Subcutaneous adipose tissue (tissue), 4 donors: ENCODE results near the gene C1QA. TPM values are rescaled to one million over a fixed set of nuclear protein-coding genes. Genes with fewer than 3 reads are reported as not detected.

ENCODE experiments used
- CTCF ChIP-seq: fragments of 450-650 bp; IDR thresholded peaks from one replicate; pipeline ENCODE4 v1.5.1; 2016; ENCODE audit warnings: low read depth, mild to moderate bottlenecking, control low read depth, antibody characterized with exemption, moderate library complexity
- total RNA-seq, 4 donors: library from RNA; depleted of rRNA; stranded (reverse); fragments of >200 nt; gene quantifications; one replicate each; pipeline ENCODE4 v1.1.0, GENCODE V29; 2016

C1QA gene, protein sequence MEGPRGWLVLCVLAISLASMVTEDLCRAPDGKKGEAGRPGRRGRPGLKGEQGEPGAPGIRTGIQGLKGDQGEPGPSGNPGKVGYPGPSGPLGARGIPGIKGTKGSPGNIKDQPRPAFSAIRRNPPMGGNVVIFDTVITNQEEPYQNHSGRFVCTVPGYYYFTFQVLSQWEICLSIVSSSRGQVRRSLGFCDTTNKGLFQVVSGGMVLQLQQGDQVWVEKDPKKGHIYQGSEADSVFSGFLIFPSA
- total RNA-seq: 100 to 1,000 TPM; 180 to 794 (median 365) TPM

- TF ChIP-seq CTCF: no peak
Observed at GRCh38 chr1:22636353-22636752, at the start of gene C1QA. TSS of gene C1QA (plus strand) at chr1:22636628. CDS start at chr1:22637617, 989 bp downstream.

- TF ChIP-seq CTCF: no peak
Observed at GRCh38 chr1:22587247-22587646, 49.2 kb upstream of the C1QA start.

GRCh38 chr1:22588899-22589422 is 47.5 kb upstream of the C1QA start:
- TF ChIP-seq CTCF: no peak

DNA sequence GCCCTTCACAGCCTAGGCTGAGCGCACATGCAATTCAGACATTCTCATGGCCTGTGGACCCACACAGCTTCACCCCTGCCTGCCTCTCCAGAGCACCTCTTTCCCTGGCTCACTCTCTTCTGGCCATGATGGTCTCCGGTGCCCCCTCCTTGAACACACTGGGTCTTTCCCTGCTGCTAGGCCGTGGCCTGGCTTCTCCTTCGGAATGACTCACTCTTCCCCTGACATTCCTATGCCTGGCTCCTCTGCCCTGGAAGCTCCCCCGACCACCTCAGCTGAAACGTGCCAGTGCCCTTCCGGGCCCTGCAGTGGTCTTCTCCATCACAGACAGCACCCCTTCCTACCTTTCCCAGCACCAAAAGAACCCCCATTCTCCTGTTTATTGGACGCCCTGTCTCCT is 44.9 kb upstream of the C1QA start:
- no peak for TF ChIP-seq CTCF

DNA sequence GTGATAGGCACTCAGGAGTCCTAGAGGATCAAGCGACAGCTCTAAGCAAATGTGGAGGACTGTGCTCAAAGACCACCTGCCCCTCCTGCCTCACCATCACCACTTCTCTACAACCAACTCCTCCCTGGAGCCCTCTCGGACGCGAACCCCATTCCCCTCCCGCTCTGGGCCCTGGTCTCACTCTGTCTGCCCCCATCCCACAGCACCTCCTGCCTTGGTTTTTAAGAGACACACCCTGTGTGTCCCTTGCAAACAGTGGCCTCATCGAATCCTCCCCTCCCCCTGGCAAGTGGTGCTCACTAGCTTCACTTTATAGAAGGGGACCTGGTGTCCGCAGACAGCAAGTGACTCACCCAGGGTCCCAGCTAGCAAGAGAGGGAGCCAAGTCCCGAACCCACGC is 44.4 kb upstream of the C1QA start:
- no peak for TF ChIP-seq CTCF

DNA sequence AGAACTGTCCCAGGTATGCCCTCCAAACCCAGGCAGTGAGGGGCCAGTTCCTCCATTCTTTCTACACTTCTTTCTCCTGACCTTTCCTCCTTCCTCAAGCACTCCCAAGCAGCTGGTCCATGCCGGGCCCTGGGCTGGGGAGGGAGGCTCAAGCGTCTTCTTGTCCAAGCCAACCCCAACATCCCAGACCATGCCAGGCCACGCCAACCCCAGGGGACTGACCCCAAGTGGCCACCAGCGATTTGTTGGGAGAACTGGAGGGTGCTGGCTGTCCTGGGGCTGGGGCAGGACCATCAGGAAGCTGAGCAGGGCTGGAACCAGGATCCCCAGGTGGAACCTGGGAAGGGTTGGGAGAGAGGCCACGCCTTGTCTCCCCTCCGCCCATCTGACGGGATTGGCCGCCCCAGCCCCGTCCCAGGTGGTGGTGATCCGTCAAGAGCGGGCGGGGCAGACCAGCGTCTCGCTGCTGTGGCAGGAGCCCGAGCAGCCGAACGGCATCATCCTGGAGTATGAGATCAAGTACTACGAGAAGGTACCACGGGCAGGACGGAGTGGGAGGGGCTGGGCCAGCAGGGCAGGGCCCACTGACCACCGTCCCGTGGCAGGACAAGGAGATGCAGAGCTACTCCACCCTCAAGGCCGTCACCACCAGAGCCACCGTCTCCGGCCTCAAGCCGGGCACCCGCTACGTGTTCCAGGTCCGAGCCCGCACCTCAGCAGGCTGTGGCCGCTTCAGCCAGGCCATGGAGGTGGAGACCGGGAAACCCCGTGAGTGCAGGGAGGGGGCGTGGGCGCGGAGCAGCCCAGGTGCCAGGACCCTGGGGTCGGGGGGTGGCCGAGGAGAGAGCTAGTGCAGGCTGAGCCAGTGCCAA is 43.3 kb upstream of the C1QA start:
- TF ChIP-seq CTCF: no peak

GRCh38 chr1:22594396-22594795 is 42.0 kb upstream of the C1QA start:
- no peak for TF ChIP-seq CTCF
